HCT116 (cell line): ENCODE results near the gene CNTNAP2.

ENCODE experiments used
- ATF3 ChIP-seq: IDR thresholded peaks from 2 replicates; pipeline ENCODE4 v1.6.1; 2012
- CTCF ChIP-seq, 3 experiments: fragments of 200-600 bp in 1 of 3; sonication (generic) in 1 of 3; IDR thresholded peaks in 2 of 3; conservative IDR thresholded peaks in 1 of 3; 2 replicates each; pipeline ENCODE4 v1.5.1; 2012 to 2017; ENCODE audit warnings: low read depth in 2 of 3, low read length in 2 of 3, antibody characterized with exemption in 1 of 3, borderline replicate concordance in 1 of 3, control low read depth in 1 of 3, mild to moderate bottlenecking in 1 of 3, mixed read lengths in 1 of 3, mixed run types in 1 of 3, moderate library complexity in 1 of 3; ENCODE audit not compliant: insufficient read depth in 1 of 3
- EZH2 ChIP-seq: fragments of 200-600 bp; sonication (generic); IDR thresholded peaks from 2 replicates; pipeline ENCODE4 v1.6.1; 2017; ENCODE audit warnings: antibody characterized with exemption, mixed run types
- FOSL1 ChIP-seq: IDR thresholded peaks from 2 replicates; pipeline ENCODE4 v1.6.1; 2012; ENCODE audit warnings: low read depth
- POLR2A ChIP-seq: IDR thresholded peaks from 2 replicates; pipeline ENCODE4 v1.7.0; 2011; ENCODE audit warnings: borderline replicate concordance; ENCODE audit not compliant: insufficient read depth, insufficient read length; ENCODE audit errors: extremely low read depth
- POLR2AphosphoS5 ChIP-seq: IDR thresholded peaks from 2 replicates; pipeline ENCODE4 v1.6.1; 2011; ENCODE audit warnings: mild to moderate bottlenecking, low read depth, low read length, moderate library complexity
- RAD21 ChIP-seq: IDR thresholded peaks from 2 replicates; pipeline ENCODE4 v1.6.1; 2012; ENCODE audit warnings: low read depth, mild to moderate bottlenecking
- SIN3A ChIP-seq: IDR thresholded peaks from 2 replicates; pipeline ENCODE4 v1.6.1; 2012; ENCODE audit warnings: low read depth
- TCF7L2 ChIP-seq: IDR thresholded peaks from 2 replicates; pipeline ENCODE4 v1.7.0; 2011; ENCODE audit warnings: borderline replicate concordance, inconsistent platforms; ENCODE audit not compliant: insufficient read depth, insufficient read length; ENCODE audit errors: extremely low read depth
- YY1 ChIP-seq: IDR thresholded peaks from 2 replicates; pipeline ENCODE4 v1.6.1; 2011; ENCODE audit warnings: low read length, low read depth, moderate library complexity, mild to moderate bottlenecking; ENCODE audit not compliant: insufficient replicate concordance; ENCODE audit errors: extremely low read depth
- ZBTB33 ChIP-seq: IDR thresholded peaks from 2 replicates; pipeline ENCODE4 v1.6.1; 2011; ENCODE audit warnings: mild to moderate bottlenecking, low read length, moderate library complexity; ENCODE audit not compliant: insufficient replicate concordance; ENCODE audit errors: extremely low read depth

GRCh38 chr7:146713205-146713604, 596.6 kb downstream of the CNTNAP2 start:
- TF ChIP-seq POLR2A = no peak
- no peak for TF ChIP-seq ZBTB33
- no peak for TF ChIP-seq CTCF (IDR thresholded peaks at IDR 0.05 in 2 of 3, conservative IDR thresholded peaks at IDR 0.05 in 1 of 3; ENCODE audit: borderline replicate concordance in 1 of 3, insufficient read depth in 1 of 3, low read depth in 2 of 3, low read length in 2 of 3)
- TF ChIP-seq RAD21 = no peak
- no peak for TF ChIP-seq SIN3A
- TF ChIP-seq TCF7L2 = no peak
- TF ChIP-seq EZH2 = no peak
- TF ChIP-seq FOSL1 = no peak
- no peak for TF ChIP-seq YY1
- no peak for TF ChIP-seq ATF3
- no peak for TF ChIP-seq POLR2AphosphoS5
